GM18870 (cell line): ENCODE results near the gene TCF7L2.
"Not testable (repeated sequence)": the region's sequence is repeated elsewhere in the genome, so short reads cannot be mapped to it uniquely, and the experiment has no call there.

Experiments used
- ATAC-seq: cut with Tn5 transposase; IDR thresholded peaks from one replicate; pipeline ENCODE4 v1.9.1; 2021; ENCODE audit warnings: moderate library complexity; ENCODE audit not compliant: unreplicated experiment

The TCF7L2 gene

GRCh38 chr10:113089551-113089950, 139.5 kb downstream of the TCF7L2 start:
- no peak for ATAC-seq

GRCh38 chr10:113091920-113092319, 141.9 kb downstream of the TCF7L2 start:
- no peak for ATAC-seq

GRCh38 chr10:113093188-113094113, 143.4 kb downstream of the TCF7L2 start:
- peak; percentile 59 for ATAC-seq

GRCh38 chr10:113094114-113094486, 144.1 kb downstream of the TCF7L2 start:
- peak; percentile 68 for ATAC-seq

DNA sequence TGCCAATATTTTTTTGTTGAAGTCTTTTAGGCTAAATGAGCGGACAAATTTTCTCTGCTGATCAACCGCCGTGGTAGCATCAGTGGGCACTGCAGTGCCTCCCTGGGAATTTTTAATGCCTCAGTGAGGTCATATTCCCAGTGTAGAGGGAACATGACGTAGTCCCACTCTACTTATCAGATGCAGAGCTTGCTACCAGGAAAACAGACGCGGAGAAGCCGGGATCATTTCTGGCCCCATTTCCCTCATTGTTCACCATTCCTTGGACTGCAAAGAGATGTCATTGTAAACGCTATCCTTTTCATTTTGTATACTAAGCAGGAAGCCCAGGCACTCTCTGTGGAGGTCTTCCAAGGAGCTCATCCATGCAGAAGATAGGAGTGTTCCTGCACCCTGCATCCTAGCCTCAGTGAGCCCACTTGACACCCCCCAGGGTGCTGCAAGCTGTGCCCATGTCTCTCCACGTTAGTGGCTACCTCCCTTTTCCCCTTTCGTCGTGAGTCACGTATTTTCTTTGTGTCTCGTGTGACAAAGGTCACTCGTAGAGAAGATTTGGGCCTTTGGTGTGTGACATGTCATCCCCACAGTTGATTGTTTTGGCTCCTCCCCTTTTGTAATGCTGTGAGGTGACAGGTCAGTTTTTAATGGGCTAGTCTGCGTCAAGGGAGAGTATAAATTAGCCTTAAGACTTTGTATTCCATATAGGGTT, 145.5 kb downstream of the TCF7L2 start:
- no peak for ATAC-seq

DNA sequence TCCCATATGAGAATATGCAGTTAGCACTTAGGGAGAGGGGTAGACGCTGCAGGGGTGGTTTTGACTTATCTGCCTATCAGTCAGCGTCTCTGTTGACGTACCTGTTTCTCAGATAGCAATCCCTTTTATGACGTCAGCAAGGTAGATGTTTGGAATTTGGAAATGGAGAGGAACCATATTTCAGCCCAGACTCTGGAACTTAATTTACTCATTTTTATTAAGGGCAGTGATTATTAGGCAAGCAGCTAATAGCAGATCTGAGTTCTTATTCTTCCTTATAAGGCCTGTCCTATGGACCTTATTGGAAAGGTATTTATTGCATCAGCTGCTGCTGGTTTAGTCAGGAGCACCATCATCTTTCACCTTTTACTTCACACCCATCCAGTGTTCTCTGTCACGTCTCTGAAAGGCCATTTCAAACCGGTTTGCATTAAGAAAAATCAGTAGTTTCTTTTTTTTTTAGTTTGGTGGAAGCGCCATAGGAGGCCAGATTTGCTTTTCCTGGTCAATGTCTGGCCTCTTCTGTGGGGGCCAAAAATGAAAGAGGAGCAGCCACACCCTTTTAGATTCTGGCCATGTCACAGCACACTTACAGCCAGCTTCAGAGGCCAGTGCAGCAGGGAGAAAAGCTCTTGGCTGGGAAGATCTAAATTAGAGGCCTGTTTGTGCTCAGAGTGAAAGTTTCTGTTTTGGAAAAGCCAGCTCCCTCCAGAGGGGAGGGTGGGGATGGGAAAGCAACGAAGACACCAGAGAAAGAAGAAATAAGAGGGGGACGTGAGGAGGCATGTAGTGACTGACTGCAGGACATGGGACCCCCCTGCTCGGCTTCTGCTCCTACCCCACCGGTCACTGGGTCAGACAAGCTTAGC, 146.3 kb downstream of the TCF7L2 start:
- ATAC-seq: no peak

DNA sequence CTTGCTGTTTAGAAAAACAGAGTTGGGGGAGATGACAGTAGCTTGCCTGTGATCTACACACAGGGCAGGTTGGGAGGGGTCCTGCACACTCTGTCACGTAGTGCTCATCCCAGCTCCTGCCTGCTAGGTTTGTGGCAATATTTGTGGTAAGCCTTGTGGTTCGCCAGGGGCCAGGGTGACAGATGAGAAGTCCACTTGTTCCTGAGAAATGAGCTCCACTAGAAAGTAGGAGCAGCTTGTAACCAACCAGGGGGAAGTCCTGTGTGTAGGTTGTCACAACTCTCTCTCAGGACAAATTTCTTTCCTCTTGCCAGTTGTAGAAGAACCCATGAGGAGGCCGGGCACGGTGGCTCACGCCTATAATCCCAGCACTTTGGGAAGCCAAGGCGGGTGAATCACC, 147.0 kb downstream of the TCF7L2 start:
- ATAC-seq: no peak

DNA sequence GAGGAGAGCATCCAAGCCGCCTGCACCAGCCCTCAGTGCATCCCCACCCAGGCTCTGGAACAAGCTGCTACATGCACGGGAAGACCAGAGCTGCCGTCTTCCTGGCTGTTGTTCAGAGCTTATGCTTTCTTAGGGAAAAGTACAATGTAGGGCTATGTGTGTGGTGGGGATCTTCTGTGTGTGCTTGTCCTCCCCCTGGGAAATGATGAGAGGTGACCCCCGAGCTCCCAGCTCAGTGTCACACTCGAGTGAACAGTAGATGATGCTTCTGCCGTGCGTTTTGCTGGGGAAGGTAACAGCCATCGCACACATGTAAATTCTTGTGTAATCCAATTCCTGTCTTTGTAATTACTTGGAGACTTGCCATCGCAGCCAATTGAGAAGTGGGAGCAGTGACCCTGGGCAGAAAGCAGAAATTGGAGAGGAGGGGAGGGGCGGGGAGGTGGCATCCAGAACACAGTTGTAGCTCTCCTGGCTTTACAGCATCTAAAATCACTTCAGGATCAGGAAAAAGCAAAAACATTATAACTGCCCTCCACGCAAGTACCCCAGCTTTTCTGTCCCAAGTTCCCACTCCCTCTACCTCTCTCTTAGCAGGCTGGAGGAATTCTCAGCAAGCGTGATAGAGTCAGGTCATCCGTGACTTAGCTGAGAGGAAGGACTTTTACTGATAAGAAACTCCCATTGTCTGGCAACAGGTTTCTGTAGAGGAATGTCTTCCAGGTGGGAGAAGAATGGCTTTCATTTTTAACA, 149.6 kb downstream of the TCF7L2 start:
- ATAC-seq: no peak

- no peak for ATAC-seq
Measured at GRCh38 chr10:113100281-113100680, 150.2 kb downstream of the TCF7L2 start.

- no peak for ATAC-seq
Measured at GRCh38 chr10:113103131-113103840, 153.2 kb downstream of the TCF7L2 start.

DNA sequence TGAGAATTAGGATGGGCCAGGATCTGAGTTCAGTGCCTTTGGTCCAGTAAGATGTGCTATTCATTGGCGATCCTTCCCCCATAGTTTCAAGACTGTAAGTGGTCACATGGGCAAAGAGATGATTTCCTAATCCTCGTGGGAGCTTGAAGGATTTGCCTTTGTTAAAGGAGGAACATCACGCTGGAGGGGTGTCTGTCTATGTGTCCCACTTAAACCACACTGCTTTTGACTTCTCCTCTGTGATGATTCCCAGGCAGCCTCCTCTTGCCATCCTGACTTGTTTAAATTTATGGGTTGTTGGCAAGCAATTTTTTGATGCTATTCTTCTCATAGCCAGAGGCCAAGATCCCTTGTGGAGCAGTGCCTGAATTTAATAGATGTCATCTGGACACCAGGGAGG, 154.0 kb downstream of the TCF7L2 start:
- no peak for ATAC-seq

- ATAC-seq: no peak
Measured at GRCh38 chr10:113108194-113108835, 158.3 kb downstream of the TCF7L2 start.

GRCh38 chr10:113108948-113109347, 158.9 kb downstream of the TCF7L2 start:
- no peak for ATAC-seq

- ATAC-seq: not testable (repeated sequence)
Measured at GRCh38 chr10:113109482-113109881, 159.4 kb downstream of the TCF7L2 start.

DNA sequence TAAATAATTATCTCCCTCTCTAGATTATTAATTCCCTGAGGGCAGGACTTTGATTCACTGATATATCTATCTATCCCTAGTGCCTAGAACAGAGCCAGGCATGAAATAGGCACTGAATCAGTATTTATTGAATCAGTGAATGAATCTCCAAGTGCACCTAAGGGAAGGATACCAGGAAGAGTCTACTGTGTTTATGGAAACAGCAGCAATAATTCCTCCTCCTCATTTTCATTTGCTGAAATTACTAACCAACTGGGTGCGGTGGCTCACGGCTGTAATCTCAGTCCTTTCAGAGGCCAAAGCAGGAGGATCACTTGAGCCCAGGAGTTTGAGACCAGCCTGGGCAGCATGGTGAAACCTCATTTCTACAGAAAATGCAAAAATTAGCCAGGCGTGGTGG, 161.2 kb downstream of the TCF7L2 start:
- no peak for ATAC-seq

DNA sequence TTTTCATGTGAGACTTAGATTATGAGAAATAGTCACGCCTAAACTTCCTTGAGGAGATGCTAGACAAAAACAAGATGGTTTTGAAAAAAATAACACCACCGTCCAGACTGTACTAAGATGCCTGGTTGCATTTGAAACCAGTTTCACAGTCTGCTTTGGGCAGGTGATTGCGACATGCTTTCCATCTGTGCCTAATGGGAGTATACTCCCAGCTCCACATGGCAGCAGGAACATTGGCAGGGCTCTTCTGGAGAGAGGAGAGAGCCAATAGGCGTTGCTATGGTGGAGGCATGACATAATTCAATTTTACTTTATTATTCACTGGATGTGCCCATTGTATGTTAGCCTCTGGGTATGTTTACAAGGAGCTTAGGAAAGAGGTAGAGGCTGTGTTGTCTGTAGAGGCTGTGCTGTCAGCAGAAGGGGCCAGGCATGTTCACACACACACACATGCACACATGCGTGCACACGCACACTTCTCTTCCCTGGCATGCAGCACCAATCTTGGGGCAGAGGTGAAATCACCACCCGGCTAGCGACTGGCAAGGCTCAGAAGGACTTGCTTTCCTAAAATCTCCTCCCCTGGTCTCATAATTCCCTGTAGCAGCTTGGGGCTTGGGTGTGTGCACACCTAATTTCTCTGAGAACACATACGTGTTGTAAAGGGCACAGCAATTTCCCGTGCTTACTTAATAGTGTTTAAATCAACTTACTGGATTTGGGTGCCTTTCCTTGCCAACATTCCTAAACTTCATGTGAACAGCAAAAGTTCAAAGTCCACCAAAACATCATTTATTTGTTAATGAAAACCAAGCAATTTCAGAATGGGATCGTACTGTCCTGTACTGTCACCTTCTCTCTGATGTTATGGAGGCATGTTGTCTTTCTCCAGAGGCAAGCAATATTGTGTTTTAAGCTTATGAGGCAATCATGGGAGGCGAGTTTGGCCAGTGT, 162.1 kb downstream of the TCF7L2 start:
- ATAC-seq: no peak

- no peak for ATAC-seq
Measured at GRCh38 chr10:113113241-113113640, 163.2 kb downstream of the TCF7L2 start.

GRCh38 chr10:113113918-113114317, 163.9 kb downstream of the TCF7L2 start:
- ATAC-seq: no peak
